HCT116 (cell line): Measurements from ENCODE around the gene CELA2B. TPM values are rescaled to one million over a fixed set of nuclear protein-coding genes. Genes with fewer than 3 reads are reported as not detected.

ENCODE experiments used
- ATAC-seq: fragments of 200-7000 bp; cut with Tn5 transposase; 2 replicates; pipeline ENCODE4 v1.9.1; 2020; ENCODE audit warnings: mild to moderate bottlenecking, moderate library complexity
- BruUV-seq: library from RNA; stranded (reverse); fragments of 400-500 nt; replicated peaks from 2 replicates; lab custom pipeline; 2021; lab: Mats Ljungman, UMichigan
- CTCF ChIA-PET: fragments of 300-600 bp; sonication (Branson Sonifier 250); formaldehyde crosslinking; loops from one replicate; lab custom pipeline; 2021; ENCODE audit warnings: antibody characterized with exemption; lab: Charles Lee
- POLR2A ChIA-PET: fragments of 300-600, 350-600 bp; sonication (Branson Sonifier 250); formaldehyde crosslinking; loops from one replicate; lab custom pipeline; 2021; ENCODE audit warnings: antibody characterized with exemption; lab: Charles Lee
- RAD21 ChIA-PET, 2 experiments: fragments of 300-600 bp; sonication (Branson Sonifier 250); formaldehyde crosslinking; loops; one replicate each; lab custom pipeline; 2023; ENCODE audit warnings: low total read pairs in 2 of 2; ENCODE audit not compliant: uncharacterized antibody in 2 of 2, unreplicated experiment in 2 of 2, low non-redundant PET in 1 of 2; lab: Charles Lee
- DNase-seq: peaks from one replicate; pipeline ENCODE4 v3.0.0-alpha.2; 2010; ENCODE audit warnings: low read depth, low spot score
- H2AFZ ChIP-seq: fragments of 200-600 bp; shearing (Covaris generic), sonication (generic); 2 replicates; pipeline ENCODE4 v1.6.1; 2017; ENCODE audit warnings: low read depth, mixed run types, mixed read lengths, antibody characterized with exemption, low read length; ENCODE audit not compliant: poor library complexity, severe bottlenecking
- H3K27ac ChIP-seq: 2 replicates; pipeline ENCODE4 v1.5.1; 2012; ENCODE audit warnings: low read depth, low read length
- H3K27me3 ChIP-seq: fragments of 200-600 bp; sonication (generic); 2 replicates; pipeline ENCODE4 v1.6.1; 2016; ENCODE audit warnings: mixed run types, low read length, mixed read lengths; ENCODE audit not compliant: insufficient read depth
- H3K36me3 ChIP-seq, 2 experiments: fragments of 200-500 bp in 1 of 2; fragments of 200-600 bp in 1 of 2; sonication (Bioruptor generic) in 1 of 2; sonication (generic) in 1 of 2; 2 replicates each; pipeline versions ENCODE4 v1.5.1 to v1.6.1; 2014 to 2016; ENCODE audit warnings: low read length in 2 of 2, inconsistent platforms in 1 of 2, mixed read lengths in 1 of 2, mixed run types in 1 of 2; ENCODE audit not compliant: insufficient read depth in 2 of 2, control insufficient read depth in 1 of 2
- H3K4me1 ChIP-seq, 2 experiments: fragments of 200-600 bp in 1 of 2; sonication (generic) in 1 of 2; 2 replicates each; pipeline versions ENCODE4 v1.5.1 to v1.6.1; 2012 to 2017; ENCODE audit warnings: low read length in 2 of 2, inconsistent platforms in 1 of 2, mild to moderate bottlenecking in 1 of 2, mixed read lengths in 1 of 2, mixed run types in 1 of 2, moderate library complexity in 1 of 2; ENCODE audit not compliant: insufficient read depth in 2 of 2, control insufficient read depth in 1 of 2
- H3K4me2 ChIP-seq: fragments of 200-600 bp; sonication (generic); 2 replicates; pipeline ENCODE4 v1.6.1; 2017; ENCODE audit warnings: mixed run types, low read length, mixed read lengths
- H3K4me3 ChIP-seq, 2 experiments: fragments of 200-600 bp in 1 of 2; sonication (generic) in 1 of 2; replicated peaks in 1 of 2; 2 replicates each; pipeline ENCODE4 v1.5.1; 2011 to 2016; ENCODE audit warnings: low read length in 2 of 2, control low read depth in 1 of 2, low read depth in 1 of 2, mild to moderate bottlenecking in 1 of 2, mixed read lengths in 1 of 2, mixed run types in 1 of 2
- H3K79me2 ChIP-seq: fragments of 200-600 bp; sonication (generic); 2 replicates; pipeline ENCODE4 v1.6.1; 2017; ENCODE audit warnings: mild to moderate bottlenecking, mixed run types, low read length, moderate library complexity, mixed read lengths; ENCODE audit not compliant: insufficient read depth
- H3K9ac ChIP-seq: fragments of 200-600 bp; sonication (generic); 2 replicates; pipeline ENCODE4 v1.6.1; 2016; ENCODE audit warnings: low read length, mixed read lengths
- H3K9me2 ChIP-seq: fragments of 200-600 bp; sonication (generic), shearing (Covaris generic); 2 replicates; pipeline ENCODE4 v1.6.1; 2017; ENCODE audit warnings: mixed run types, mild to moderate bottlenecking, moderate library complexity; ENCODE audit not compliant: insufficient read depth
- H3K9me3 ChIP-seq, 2 experiments: fragments of 200-500 bp in 1 of 2; fragments of 200-600 bp in 1 of 2; sonication (Bioruptor generic) in 1 of 2; sonication (generic) in 1 of 2; 2 replicates each; pipeline ENCODE4 v1.6.1; 2014 to 2017; ENCODE audit warnings: low read length in 2 of 2, mixed read lengths in 2 of 2, inconsistent platforms in 1 of 2, low read depth in 1 of 2, mild to moderate bottlenecking in 1 of 2, mixed run types in 1 of 2, moderate library complexity in 1 of 2; ENCODE audit not compliant: control insufficient read depth in 1 of 2, insufficient read depth in 1 of 2
- H4K20me1 ChIP-seq: fragments of 200-600 bp; sonication (generic), shearing (Covaris generic); 2 replicates; pipeline ENCODE4 v1.6.1; 2017; ENCODE audit warnings: mixed run types, mild to moderate bottlenecking, moderate library complexity; ENCODE audit not compliant: insufficient read depth
- ATF3 ChIP-seq: IDR thresholded peaks from 2 replicates; pipeline ENCODE4 v1.6.1; 2012
- CBX3 ChIP-seq: IDR thresholded peaks from 2 replicates; pipeline ENCODE4 v1.6.1; 2012; ENCODE audit warnings: low read depth
- CEBPB ChIP-seq: IDR thresholded peaks from 2 replicates; pipeline ENCODE4 v1.6.1; 2012; ENCODE audit warnings: low read depth
- CTCF ChIP-seq, 3 experiments: fragments of 200-600 bp in 1 of 3; sonication (generic) in 1 of 3; IDR thresholded peaks in 2 of 3; conservative IDR thresholded peaks in 1 of 3; 2 replicates each; pipeline ENCODE4 v1.5.1; 2012 to 2017; ENCODE audit warnings: low read depth in 2 of 3, low read length in 2 of 3, antibody characterized with exemption in 1 of 3, borderline replicate concordance in 1 of 3, control low read depth in 1 of 3, mild to moderate bottlenecking in 1 of 3, mixed read lengths in 1 of 3, mixed run types in 1 of 3, moderate library complexity in 1 of 3; ENCODE audit not compliant: insufficient read depth in 1 of 3
- EZH2 ChIP-seq: fragments of 200-600 bp; sonication (generic); IDR thresholded peaks from 2 replicates; pipeline ENCODE4 v1.6.1; 2017; ENCODE audit warnings: antibody characterized with exemption, mixed run types
- EZH2phosphoT487 ChIP-seq: fragments of 200-600 bp; IDR thresholded peaks from 2 replicates; pipeline ENCODE4 v1.6.1; 2018; ENCODE audit warnings: antibody characterized with exemption, borderline replicate concordance
- FOSL1 ChIP-seq: IDR thresholded peaks from 2 replicates; pipeline ENCODE4 v1.6.1; 2012; ENCODE audit warnings: low read depth
- JUND ChIP-seq: IDR thresholded peaks from 2 replicates; pipeline ENCODE4 v1.6.1; 2012
- POLR2A ChIP-seq: IDR thresholded peaks from 2 replicates; pipeline ENCODE4 v1.7.0; 2011; ENCODE audit warnings: borderline replicate concordance; ENCODE audit not compliant: insufficient read depth, insufficient read length; ENCODE audit errors: extremely low read depth
- POLR2AphosphoS5 ChIP-seq: IDR thresholded peaks from 2 replicates; pipeline ENCODE4 v1.6.1; 2011; ENCODE audit warnings: mild to moderate bottlenecking, low read depth, low read length, moderate library complexity
- RAD21 ChIP-seq: IDR thresholded peaks from 2 replicates; pipeline ENCODE4 v1.6.1; 2012; ENCODE audit warnings: low read depth, mild to moderate bottlenecking
- REST ChIP-seq: IDR thresholded peaks from 2 replicates; pipeline ENCODE4 v1.6.1; 2012; ENCODE audit warnings: low read depth
- SIN3A ChIP-seq: IDR thresholded peaks from 2 replicates; pipeline ENCODE4 v1.6.1; 2012; ENCODE audit warnings: low read depth
- SP1 ChIP-seq: IDR thresholded peaks from 2 replicates; pipeline ENCODE4 v1.6.1; 2012; ENCODE audit warnings: low read depth
- SRF ChIP-seq: IDR thresholded peaks from 2 replicates; pipeline ENCODE4 v1.6.1; 2012; ENCODE audit warnings: low read depth
- TCF7L2 ChIP-seq: IDR thresholded peaks from 2 replicates; pipeline ENCODE4 v1.7.0; 2011; ENCODE audit warnings: borderline replicate concordance, inconsistent platforms; ENCODE audit not compliant: insufficient read depth, insufficient read length; ENCODE audit errors: extremely low read depth
- YY1 ChIP-seq: IDR thresholded peaks from 2 replicates; pipeline ENCODE4 v1.6.1; 2011; ENCODE audit warnings: low read length, low read depth, moderate library complexity, mild to moderate bottlenecking; ENCODE audit not compliant: insufficient replicate concordance; ENCODE audit errors: extremely low read depth
- ZBTB33 ChIP-seq: IDR thresholded peaks from 2 replicates; pipeline ENCODE4 v1.6.1; 2011; ENCODE audit warnings: mild to moderate bottlenecking, low read length, moderate library complexity; ENCODE audit not compliant: insufficient replicate concordance; ENCODE audit errors: extremely low read depth
- ZFX ChIP-seq: fragments of 450-650 bp; IDR thresholded peaks from 2 replicates; pipeline ENCODE4 v1.6.1; 2017
- ZNF274 ChIP-seq: fragments of 200-500 bp; sonication (Bioruptor generic); IDR thresholded peaks from 2 replicates; pipeline ENCODE4 v1.6.1; 2014; ENCODE audit warnings: mild to moderate bottlenecking, low read depth, low read length, inconsistent platforms
- intact Hi-C: fragments of 100-400 bp; cut with micrococcal nuclease; formaldehyde crosslinking; loops from 2 replicates; pipeline ENCODE4 v1.10.0; 2022
- total RNA-seq: library from RNA; stranded (reverse); gene quantifications from one replicate; pipeline ENCODE4 v1.2.1, GENCODE V29; 2021; ENCODE audit not compliant: unreplicated experiment

CELA2B gene
- total RNA-seq, 1 experiment from 2014 or later, result not detected

- POLR2A ChIA-PET, result no interaction called here
Observed at GRCh38 chr1:15442119-15442518, 33.8 kb upstream of the CELA2B start.

More at GRCh38 chr1:15442119-15442518, 33.8 kb upstream of the CELA2B start:
- ChIA-PET CTCF (no interaction called here), RAD21 (no interaction called here)
- no peak for TF ChIP-seq ZBTB33
- no peak for TF ChIP-seq ATF3
- no peak for TF ChIP-seq SRF
- no peak for TF ChIP-seq CBX3
- TF ChIP-seq SP1, result no peak
- TF ChIP-seq JUND, result no peak
- no peak for TF ChIP-seq REST
- TF ChIP-seq CTCF (IDR thresholded peaks at IDR 0.05 in 2 of 3, conservative IDR thresholded peaks at IDR 0.05 in 1 of 3; ENCODE audit: borderline replicate concordance in 1 of 3, insufficient read depth in 1 of 3, low read depth in 2 of 3, low read length in 2 of 3), result no peak
- no peak for TF ChIP-seq POLR2A
- TF ChIP-seq EZH2, result no peak
- no peak for TF ChIP-seq YY1
- TF ChIP-seq RAD21, result no peak
- no peak for TF ChIP-seq ZNF274
- TF ChIP-seq FOSL1, result no peak
- no peak for TF ChIP-seq POLR2AphosphoS5
- no peak for TF ChIP-seq TCF7L2
- no peak for TF ChIP-seq EZH2phosphoT487
- no peak for TF ChIP-seq CEBPB
- TF ChIP-seq SIN3A, result no peak
- no peak for TF ChIP-seq ZFX
- H3K9me3 ChIP-seq, result no peaks in the 10 kb centered on the region
- DNase-seq, result no peak
- no peak overlapping the region for H3K9ac ChIP-seq
- H2AFZ ChIP-seq, result no peak overlapping the region
- no peaks in the 10 kb centered on the region for H3K9me2 ChIP-seq
- no peak overlapping the region for H3K4me3 ChIP-seq
- H3K4me2 ChIP-seq, result no peak overlapping the region
- no TSS peak for BruUV-seq
- H4K20me1 ChIP-seq, result no peaks in the 10 kb centered on the region
- H3K27ac ChIP-seq, result no peak overlapping the region
- ATAC-seq, result no peak
- no peaks in the 10 kb centered on the region for H3K27me3 ChIP-seq
- H3K79me2 ChIP-seq, result no peaks in the 10 kb centered on the region
- H3K36me3 ChIP-seq, result no peaks in the 10 kb centered on the region
- no peaks in the 10 kb centered on the region for H3K4me1 ChIP-seq
- intact Hi-C loops, result no loop called here
